ENCODE data around the gene CERK. TPM values are rescaled to one million over a fixed set of nuclear protein-coding genes. Genes with fewer than 3 reads are reported as not detected.

The CERK gene
- total and polyA plus RNA-seq, 2 of the 8 experiments (the other 6 are each of a cell fraction or from before 2014, with no cell fraction given) = 26.6 to 59.0 TPM

GRCh38 chr22:46719921-46720320, 18.1 kb downstream of the CERK start:
- POLR2A ChIA-PET (ENCODE audit: partially characterized antibody) = no interaction called here
- peaks cover 5 to 28% (median 10%) of the 10 kb centered on the region in 4 experiments; a peak in 6 of 8 replicates for H3K36me3 ChIP-seq (ENCODE audit: control insufficient read depth in 2 of 4, insufficient read depth in 4 of 4, low read length in 3 of 4)

More at GRCh38 chr22:46719921-46720320, 18.1 kb downstream of the CERK start:
- no peak overlapping the region for H2BK12ac ChIP-seq (ENCODE audit: low read depth, low read length)
- H4K91ac ChIP-seq (replicated peaks; ENCODE audit: insufficient read length, low read length) = no peak overlapping the region
- H3K4ac ChIP-seq (replicated peaks; ENCODE audit: insufficient read length, low read depth, low read length) = no peak overlapping the region
- 0 out of 2 replicates have a peak, but pooled peaks cover 1% of the 10 kb centered on the region for H3K23me2 ChIP-seq (ENCODE audit: low read depth, low read length)
- no peak overlapping the region for H2BK20ac ChIP-seq (ENCODE audit: low read length)
- H3K9ac ChIP-seq (replicated peaks in 1 of 4; ENCODE audit: extremely low read depth in 1 of 4, low read depth in 3 of 4, low read length in 3 of 4) = no peak overlapping the region
- no peak overlapping the region for H4K5ac ChIP-seq (ENCODE audit: insufficient read length, low read depth, low read length)
- H2BK15ac ChIP-seq (ENCODE audit: low read length) = no peak overlapping the region
- no peaks in the 10 kb centered on the region for H3K4me1 ChIP-seq (replicated peaks in 1 of 4; ENCODE audit: control insufficient read depth in 3 of 4, insufficient read depth in 4 of 4, low read length in 3 of 4)
- H3K4me3 ChIP-seq (ENCODE audit: extremely low read depth in 1 of 4, insufficient read depth in 2 of 4, low read depth in 3 of 4, low read length in 4 of 4) = no peak overlapping the region
- peaks cover 0 to 10% of the 10 kb centered on the region in 2 experiments for H4K20me1 ChIP-seq (replicated peaks in 1 of 2; ENCODE audit: control insufficient read depth in 1 of 2, insufficient read depth in 2 of 2, low read length in 2 of 2)
- no peak overlapping the region for H3K14ac ChIP-seq (ENCODE audit: insufficient read length)
- no peaks in the 10 kb centered on the region for H3K9me3 ChIP-seq (ENCODE audit: insufficient read depth in 2 of 2, low read depth in 1 of 2, low read length in 1 of 2)
- H3K18ac ChIP-seq (ENCODE audit: extremely low read depth, low read length) = no peak overlapping the region
- FAIRE-seq = no peak
- TF ChIP-seq RBBP5 (IDR thresholded peaks at IDR 0.05; ENCODE audit: borderline replicate concordance, low read depth, low read length) (no peak), KDM5A (IDR thresholded peaks at IDR 0.05; ENCODE audit: low read length) (no peak)
- H3K56ac ChIP-seq (replicated peaks; ENCODE audit: insufficient read length, low read depth, low read length) = no peak overlapping the region
- DNase-seq (ENCODE audit: low read depth in 1 of 2, low spot score in 2 of 2) = no peak
- WGBS, 2 experiments (ENCODE audit: extremely low coverage in 1 of 2, insufficient coverage in 1 of 2, insufficient read length in 1 of 2, insufficient replicate concordance in 2 of 2, low coverage in 1 of 2, low lambda C conversion rate in 2 of 2, missing lambda C conversion rate in 1 of 2) = 94% methylated on average over 11 of the region's 11 CpGs; no CpG with 5 or more reads in 1 of the 2 experiments
- H3K79me1 ChIP-seq (ENCODE audit: low read depth, low read length) = peaks cover 4% of the 10 kb centered on the region; the same call in 1 of the 2 replicates
- no peak overlapping the region for H2BK120ac ChIP-seq (replicated peaks; ENCODE audit: low read depth, low read length)
- H3K4me2 ChIP-seq (ENCODE audit: insufficient read depth in 1 of 2, low read depth in 2 of 2, low read length in 2 of 2) = no peak overlapping the region
- no peak overlapping the region for H4K8ac ChIP-seq (ENCODE audit: extremely low read depth, insufficient read depth, low read length)
- H3K27me3 ChIP-seq (replicated peaks in 1 of 4; ENCODE audit: control insufficient read depth in 3 of 4, extremely low read depth in 1 of 4, insufficient read depth in 3 of 4, low read length in 3 of 4) = no peaks in the 10 kb centered on the region
- no peak overlapping the region for H2AFZ ChIP-seq (ENCODE audit: low read length)
- no peak overlapping the region for H2BK5ac ChIP-seq (ENCODE audit: low read depth, low read length)
- no peak overlapping the region for H2AK5ac ChIP-seq (ENCODE audit: low read depth, low read length)
- no peaks in the 10 kb centered on the region for H3K79me2 ChIP-seq (ENCODE audit: control insufficient read depth in 1 of 2, insufficient read depth in 2 of 2, low read length in 2 of 2)
- CTCF ChIA-PET (ENCODE audit: partially characterized antibody) = interaction anchor here (0.7 to 2.9 kb wide), 3 partner anchors 11 to 156 kb away, joined by 3 to 12 read pairs (median 3); no protein-coding TSS in a partner anchor
- H3K23ac ChIP-seq (ENCODE audit: insufficient read length) = no peak overlapping the region
- H3K27ac ChIP-seq (ENCODE audit: low read depth, low read length) = no peak overlapping the region

All from H1 (cell line).